HG03520 (cell line): ENCODE data around the gene LYST.
"Not testable (repeated sequence)": the region's sequence is repeated elsewhere in the genome, so short reads cannot be mapped to it uniquely, and the experiment has no call there.

Experiments
- ATAC-seq: cut with Tn5 transposase; IDR thresholded peaks from one replicate; pipeline ENCODE4 v1.9.1; 2021; ENCODE audit warnings: mild to moderate bottlenecking, moderate library complexity; ENCODE audit not compliant: unreplicated experiment

Gene LYST

GRCh38 chr1:235866205-235866912, at the start of gene LYST:
Gene LYST (minus strand): TSS chr1:235866906. CDS start chr1:235830417, 36,489 bp downstream.
- ATAC-seq, result peak; percentile 54

- ATAC-seq, result not testable (repeated sequence)
Measured at GRCh38 chr1:235915489-235915888, 48.8 kb upstream of the LYST start.

GRCh38 chr1:235913311-235913710, 46.6 kb upstream of the LYST start:
- no peak for ATAC-seq

- no peak for ATAC-seq
Measured at GRCh38 chr1:235911876-235912275, 45.2 kb upstream of the LYST start.

GRCh38 chr1:235911300-235911662, 44.6 kb upstream of the LYST start:
- ATAC-seq, result no peak

GRCh38 chr1:235910357-235911299, 43.9 kb upstream of the LYST start:
- peak; percentile 71 for ATAC-seq

- no peak for ATAC-seq
Measured at GRCh38 chr1:235908742-235909520, 42.2 kb upstream of the LYST start.

GRCh38 chr1:235907897-235908240, 41.2 kb upstream of the LYST start:
- ATAC-seq, result no peak

GRCh38 chr1:235907187-235907896, 40.6 kb upstream of the LYST start:
- no peak for ATAC-seq

GRCh38 chr1:235906436-235906835, 39.7 kb upstream of the LYST start:
- ATAC-seq, result no peak

- ATAC-seq, result not testable (repeated sequence)
Measured at GRCh38 chr1:235903809-235904208, 37.1 kb upstream of the LYST start.

- no peak for ATAC-seq
Measured at GRCh38 chr1:235902677-235903542, 36.2 kb upstream of the LYST start.

GRCh38 chr1:235901461-235901860, 34.8 kb upstream of the LYST start:
- no peak for ATAC-seq

GRCh38 chr1:235898126-235898525, 31.4 kb upstream of the LYST start:
- no peak for ATAC-seq

GRCh38 chr1:235893840-235894239, 27.1 kb upstream of the LYST start:
- no peak for ATAC-seq

- no peak for ATAC-seq
Measured at GRCh38 chr1:235892734-235893413, 26.2 kb upstream of the LYST start.

GRCh38 chr1:235892202-235892601, 25.5 kb upstream of the LYST start:
- ATAC-seq, result no peak

GRCh38 chr1:235888119-235888643, 21.5 kb upstream of the LYST start:
- peak; percentile 80 for ATAC-seq

- peak; percentile 18 for ATAC-seq
Measured at GRCh38 chr1:235887676-235888075, 21.0 kb upstream of the LYST start.
